H1 (cell line): ENCODE data around the gene GJA10.

Experiments used
- CHD2 ChIP-seq: IDR thresholded peaks from 2 replicates; pipeline ENCODE4 v1.6.1; 2012; ENCODE audit warnings: low read length, improper control_type of control experiment
- EP300 ChIP-seq, 2 experiments: IDR thresholded peaks; 1 replicate in 1 of 2; 2 replicates in 1 of 2; pipeline ENCODE4 v1.6.1; 2011 to 2012; ENCODE audit warnings: low read depth in 2 of 2, low read length in 2 of 2, mild to moderate bottlenecking in 2 of 2, borderline replicate concordance in 1 of 2, inconsistent platforms in 1 of 2, moderate library complexity in 1 of 2
- EZH2 ChIP-seq: fragments of 200-600 bp; sonication (generic); IDR thresholded peaks from 2 replicates; pipeline ENCODE4 v1.7.1; 2012; ENCODE audit warnings: low read depth, mild to moderate bottlenecking, moderate library complexity, low read length, inconsistent platforms; ENCODE audit not compliant: severe bottlenecking
- JUN ChIP-seq: IDR thresholded peaks from 2 replicates; pipeline ENCODE4 v1.6.1; 2011; ENCODE audit warnings: low read depth, mild to moderate bottlenecking, improper control_type of control experiment, low read length
- MAFK ChIP-seq: IDR thresholded peaks from 2 replicates; pipeline ENCODE4 v1.6.1; 2012; ENCODE audit warnings: low read depth, mild to moderate bottlenecking, improper control_type of control experiment, low read length
- SRF ChIP-seq: IDR thresholded peaks from 2 replicates; pipeline ENCODE4 v1.6.1; 2011; ENCODE audit warnings: mild to moderate bottlenecking, low read depth, low read length, moderate library complexity
- TAF1 ChIP-seq: IDR thresholded peaks from 2 replicates; pipeline ENCODE4 v1.6.1; 2011; ENCODE audit warnings: mild to moderate bottlenecking, low read depth, low read length
- TEAD4 ChIP-seq: IDR thresholded peaks from 2 replicates; pipeline ENCODE4 v1.6.1; 2012; ENCODE audit warnings: low read depth, low read length, inconsistent platforms, mixed read lengths
- YY1 ChIP-seq: IDR thresholded peaks from 2 replicates; pipeline ENCODE4 v1.6.1; 2011; ENCODE audit warnings: low read depth, mild to moderate bottlenecking, low read length
- ZNF274 ChIP-seq: IDR thresholded peaks from 2 replicates; pipeline ENCODE4 v1.7.0; 2012; ENCODE audit warnings: low read length, borderline replicate concordance; ENCODE audit errors: extremely low read depth
- TF ChIP-seq, protein P1 (sequence below), 3 experiments: IDR thresholded peaks; 1 replicate in 2 of 3; 2 replicates in 1 of 3; pipeline versions ENCODE4 v1.5.1 to v1.6.1; 2011; ENCODE audit warnings: low read length in 3 of 3, mild to moderate bottlenecking in 3 of 3, inconsistent platforms in 2 of 3, low read depth in 1 of 3, moderate library complexity in 1 of 3; ENCODE audit not compliant: insufficient read depth in 1 of 3; ENCODE audit errors: control extremely low read depth in 1 of 3
- TF ChIP-seq, protein P2 (sequence below): IDR thresholded peaks from 2 replicates; pipeline ENCODE4 v1.6.1; 2012; ENCODE audit warnings: inconsistent platforms
- TF ChIP-seq, protein P3 (sequence below): IDR thresholded peaks from 2 replicates; pipeline ENCODE4 v1.6.1; 2012; ENCODE audit warnings: inconsistent platforms

DNA sequence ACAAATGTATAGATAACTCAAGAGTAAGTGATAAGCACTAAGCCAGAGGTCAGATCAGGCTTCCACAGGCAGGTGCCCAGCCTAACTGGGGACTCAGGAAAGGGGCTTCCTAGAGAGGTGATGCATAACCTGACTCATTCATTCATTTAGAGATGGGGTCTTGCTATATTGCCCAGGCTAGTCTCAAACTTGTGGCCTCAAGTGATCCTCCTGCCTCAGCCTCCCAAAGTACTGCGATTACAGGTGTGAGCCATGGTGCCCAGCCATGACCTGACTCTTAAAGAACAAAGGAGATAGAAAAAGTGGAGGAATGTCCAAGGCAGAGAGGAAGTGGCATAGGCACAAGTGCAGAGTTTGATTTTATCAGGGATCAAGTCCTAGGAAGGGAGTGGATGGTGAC is 41.9 kb downstream of the GJA10 start:
- TF ChIP-seq, protein P1, sequence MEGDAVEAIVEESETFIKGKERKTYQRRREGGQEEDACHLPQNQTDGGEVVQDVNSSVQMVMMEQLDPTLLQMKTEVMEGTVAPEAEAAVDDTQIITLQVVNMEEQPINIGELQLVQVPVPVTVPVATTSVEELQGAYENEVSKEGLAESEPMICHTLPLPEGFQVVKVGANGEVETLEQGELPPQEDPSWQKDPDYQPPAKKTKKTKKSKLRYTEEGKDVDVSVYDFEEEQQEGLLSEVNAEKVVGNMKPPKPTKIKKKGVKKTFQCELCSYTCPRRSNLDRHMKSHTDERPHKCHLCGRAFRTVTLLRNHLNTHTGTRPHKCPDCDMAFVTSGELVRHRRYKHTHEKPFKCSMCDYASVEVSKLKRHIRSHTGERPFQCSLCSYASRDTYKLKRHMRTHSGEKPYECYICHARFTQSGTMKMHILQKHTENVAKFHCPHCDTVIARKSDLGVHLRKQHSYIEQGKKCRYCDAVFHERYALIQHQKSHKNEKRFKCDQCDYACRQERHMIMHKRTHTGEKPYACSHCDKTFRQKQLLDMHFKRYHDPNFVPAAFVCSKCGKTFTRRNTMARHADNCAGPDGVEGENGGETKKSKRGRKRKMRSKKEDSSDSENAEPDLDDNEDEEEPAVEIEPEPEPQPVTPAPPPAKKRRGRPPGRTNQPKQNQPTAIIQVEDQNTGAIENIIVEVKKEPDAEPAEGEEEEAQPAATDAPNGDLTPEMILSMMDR (IDR thresholded peaks at IDR 0.05; ENCODE audit: control extremely low read depth in 1 of 3, insufficient read depth in 1 of 3, low read depth in 1 of 3, low read length in 3 of 3), result no peak
- TF ChIP-seq EP300 (IDR thresholded peaks at IDR 0.05; ENCODE audit: borderline replicate concordance in 1 of 2, low read depth in 2 of 2, low read length in 2 of 2) (no peak), CHD2 (no peak), TAF1 (no peak), TEAD4 (no peak), JUN (no peak), MAFK (no peak), ZNF274 (no peak), EZH2 (no peak), YY1 (no peak), SRF (no peak)
- TF ChIP-seq, protein P2, sequence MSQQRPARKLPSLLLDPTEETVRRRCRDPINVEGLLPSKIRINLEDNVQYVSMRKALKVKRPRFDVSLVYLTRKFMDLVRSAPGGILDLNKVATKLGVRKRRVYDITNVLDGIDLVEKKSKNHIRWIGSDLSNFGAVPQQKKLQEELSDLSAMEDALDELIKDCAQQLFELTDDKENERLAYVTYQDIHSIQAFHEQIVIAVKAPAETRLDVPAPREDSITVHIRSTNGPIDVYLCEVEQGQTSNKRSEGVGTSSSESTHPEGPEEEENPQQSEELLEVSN, result no peak
- TF ChIP-seq, protein P3, sequence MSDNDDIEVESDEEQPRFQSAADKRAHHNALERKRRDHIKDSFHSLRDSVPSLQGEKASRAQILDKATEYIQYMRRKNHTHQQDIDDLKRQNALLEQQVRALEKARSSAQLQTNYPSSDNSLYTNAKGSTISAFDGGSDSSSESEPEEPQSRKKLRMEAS, result no peak
